Stimulated activated naive CD4-positive, alpha-beta T cell treated with Interleukin-2 at 50 U/mL for 16 hours (primary cell): ENCODE data around the gene ADH1B.
"Not testable (repeated sequence)": the region's sequence is repeated elsewhere in the genome, so short reads cannot be mapped to it uniquely, and the experiment has no call there.

Experiments used
- DNase-seq: peaks from one replicate; lab custom pipeline; 2025; lab: John Stamatoyannopoulos, UW

Gene ADH1B

GRCh38 chr4:99324361-99324760 lies 3.2 kb upstream of the ADH1B start:
- DNase-seq: no peak

DNA sequence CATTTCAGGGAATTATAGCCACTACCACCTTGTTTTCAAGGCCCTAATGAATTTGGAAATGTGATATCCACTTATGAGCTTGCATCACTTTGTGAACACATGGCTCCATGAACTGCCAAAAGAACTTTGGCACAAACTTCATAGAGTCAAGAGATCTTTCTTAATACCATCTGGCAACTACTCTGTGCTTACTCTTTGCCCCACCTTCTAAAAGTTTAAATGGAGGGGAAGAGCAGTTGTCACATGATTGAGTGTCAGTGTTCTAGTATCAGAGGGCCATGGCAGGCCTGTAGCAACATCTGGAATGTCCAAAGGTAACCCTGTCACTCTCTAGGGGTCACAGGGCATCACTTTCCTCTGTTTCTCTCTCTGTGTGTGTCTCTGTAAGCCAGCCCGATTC lies 2.6 kb upstream of the ADH1B start:
- no peak for DNase-seq

GRCh38 chr4:99317811-99318210 lies 3.4 kb downstream of the ADH1B start:
- not testable (repeated sequence) for DNase-seq

DNA sequence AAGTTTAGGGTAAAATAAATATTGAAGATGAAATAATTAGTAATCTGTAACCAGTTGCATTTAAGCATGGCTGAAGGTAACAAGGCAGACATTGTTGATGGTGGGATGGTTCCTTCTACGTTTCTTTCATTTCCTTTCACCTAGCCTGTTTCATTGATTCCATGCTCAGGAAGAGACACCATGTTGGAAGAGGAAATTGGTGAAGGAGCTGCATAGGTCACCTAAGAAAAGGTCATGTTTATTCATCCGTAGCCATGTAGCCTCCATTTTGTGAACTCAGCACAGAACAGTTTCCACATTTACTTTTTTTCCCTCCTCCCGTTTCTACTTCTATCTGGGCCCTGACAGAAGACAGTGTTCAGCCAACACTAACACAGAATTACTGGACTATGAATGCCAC lies 3.8 kb downstream of the ADH1B start:
- no peak for DNase-seq

DNA sequence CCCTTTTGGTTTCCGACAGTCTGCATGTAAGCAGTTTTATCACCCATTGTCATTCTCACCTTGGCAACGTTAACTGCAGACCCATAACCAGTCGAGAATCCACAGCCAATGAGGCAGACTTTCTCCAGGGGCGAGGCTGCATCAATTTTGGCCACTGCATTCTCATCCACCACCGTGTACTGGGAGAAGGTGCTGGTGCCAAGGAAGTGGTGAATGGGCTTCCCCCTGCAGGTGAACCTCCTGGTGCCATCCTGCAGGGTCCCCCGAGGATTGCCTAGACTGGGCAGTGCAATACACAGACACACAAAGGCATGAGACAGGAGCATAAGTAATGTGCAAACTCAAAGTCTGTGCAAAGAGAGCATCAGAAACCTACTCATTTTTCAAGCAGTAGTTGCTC lies 5.4 kb downstream of the ADH1B start:
- DNase-seq: no peak

GRCh38 chr4:99314211-99314610 lies 7.0 kb downstream of the ADH1B start:
- no peak for DNase-seq

DNA sequence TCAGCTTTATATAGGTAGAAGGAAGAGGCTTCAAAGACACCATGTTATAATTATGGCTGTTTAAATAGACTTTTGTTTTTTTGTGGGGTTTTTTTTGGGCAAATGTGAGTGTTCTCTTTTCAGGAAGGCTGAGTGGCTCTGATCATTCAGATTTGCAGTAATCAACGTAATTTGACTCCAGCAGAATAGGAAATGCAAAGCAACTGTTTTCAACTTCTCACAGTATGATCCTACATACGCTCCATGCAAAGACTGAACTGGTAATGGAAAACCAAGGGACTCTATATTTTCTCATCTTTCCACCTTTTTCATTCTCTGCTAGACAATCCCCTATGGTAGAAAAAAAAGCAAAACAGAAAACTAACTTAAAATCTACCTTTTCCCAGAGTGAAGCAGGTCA lies 10.8 kb downstream of the ADH1B start:
- no peak for DNase-seq

- no peak for DNase-seq
Measured at GRCh38 chr4:99305638-99306400, 15.4 kb downstream of the ADH1B start.

DNA sequence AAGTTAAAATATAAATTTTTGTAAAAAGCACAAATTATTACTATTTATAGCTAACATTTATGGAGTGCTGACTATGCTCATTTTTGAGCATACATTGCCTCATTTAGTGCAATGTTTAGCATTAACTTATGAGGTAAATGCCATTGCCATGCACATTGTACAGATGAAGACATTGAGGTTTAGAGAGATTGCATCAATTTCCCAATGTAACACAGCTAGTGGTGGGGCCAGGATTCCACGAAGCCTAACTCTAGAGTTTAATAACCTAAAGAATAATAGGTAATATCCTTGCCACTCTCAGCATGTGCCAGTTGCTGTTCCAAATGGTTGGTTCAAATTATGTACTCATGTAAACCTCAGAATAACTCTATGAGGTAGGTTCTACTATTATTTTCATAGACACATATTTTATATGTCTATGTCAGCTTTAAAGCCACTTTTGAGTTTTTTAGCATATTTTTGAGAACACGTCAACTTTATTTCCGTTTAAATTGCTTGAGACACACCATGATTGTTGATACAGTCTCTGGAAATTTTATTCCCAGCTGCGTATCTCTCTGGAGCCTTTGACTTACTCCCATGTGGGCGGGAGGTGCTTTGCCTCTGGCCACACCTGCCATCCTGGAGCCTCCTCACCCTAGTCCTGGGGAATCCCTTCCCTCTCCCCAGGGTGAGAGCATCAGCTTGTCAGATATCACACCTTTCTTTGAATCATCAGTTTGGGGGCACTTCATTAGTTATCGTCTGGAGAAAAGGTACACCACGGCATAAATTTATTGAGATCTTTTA lies 19.6 kb downstream of the ADH1B start:
- DNase-seq: no peak

- DNase-seq: no peak
Measured at GRCh38 chr4:99300934-99301333, 20.3 kb downstream of the ADH1B start.

DNA sequence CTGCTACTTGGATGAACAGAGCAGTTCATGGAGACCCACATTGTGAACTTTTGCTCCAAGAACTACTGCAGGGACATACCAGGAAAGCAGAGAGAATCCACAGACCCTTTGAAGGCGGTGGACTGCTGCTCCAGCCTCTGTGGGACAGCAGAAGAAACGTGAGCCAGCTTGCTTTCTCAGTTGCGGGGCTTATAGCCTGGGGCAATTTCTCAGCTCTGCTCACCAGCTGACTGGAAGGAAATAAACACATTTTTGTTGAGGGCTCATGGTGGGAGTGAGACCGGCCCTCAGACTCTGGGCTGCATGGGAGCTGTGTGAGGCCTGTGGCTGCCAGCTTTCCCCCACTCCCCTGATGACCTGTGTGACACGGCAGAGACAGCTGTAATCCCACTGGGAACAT lies 27.8 kb downstream of the ADH1B start:
- no peak for DNase-seq

GRCh38 chr4:99290848-99291786 lies 30.1 kb downstream of the ADH1B start, which contains the start of gene ADH1A:
ADH1A (minus strand) TSS chr4:99290985; CDS start chr4:99290914, 71 bp downstream.
- no peak for DNase-seq

DNA sequence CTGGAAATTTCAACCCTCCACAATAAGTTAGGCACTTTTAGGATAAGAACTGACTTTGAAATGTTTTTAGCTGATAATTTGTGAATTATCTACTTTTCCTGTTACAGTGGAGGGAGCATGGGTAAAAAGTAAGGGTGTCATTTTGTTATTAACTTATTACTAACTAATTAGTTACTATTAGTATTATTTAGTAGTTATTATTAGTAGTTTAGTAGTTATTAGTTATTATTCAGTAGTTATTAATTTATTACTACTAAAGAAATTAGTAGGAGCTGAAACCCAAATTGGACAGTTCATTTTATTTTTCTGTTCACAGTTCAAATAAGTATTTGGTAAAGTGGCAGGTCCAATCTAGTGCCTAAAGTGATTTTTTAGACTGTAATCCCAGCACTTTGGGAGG lies 35.8 kb downstream of the ADH1B start:
- DNase-seq: no peak

GRCh38 chr4:99282731-99283130 lies 38.5 kb downstream of the ADH1B start:
- DNase-seq: no peak

- DNase-seq: no peak
Measured at GRCh38 chr4:99281261-99281660, 39.9 kb downstream of the ADH1B start.

GRCh38 chr4:99276417-99276816 lies 44.8 kb downstream of the ADH1B start:
- DNase-seq: no peak

- no peak for DNase-seq
Measured at GRCh38 chr4:99275885-99276284, 45.3 kb downstream of the ADH1B start.

- DNase-seq: no peak
Measured at GRCh38 chr4:99275050-99275449, 46.2 kb downstream of the ADH1B start.

DNA sequence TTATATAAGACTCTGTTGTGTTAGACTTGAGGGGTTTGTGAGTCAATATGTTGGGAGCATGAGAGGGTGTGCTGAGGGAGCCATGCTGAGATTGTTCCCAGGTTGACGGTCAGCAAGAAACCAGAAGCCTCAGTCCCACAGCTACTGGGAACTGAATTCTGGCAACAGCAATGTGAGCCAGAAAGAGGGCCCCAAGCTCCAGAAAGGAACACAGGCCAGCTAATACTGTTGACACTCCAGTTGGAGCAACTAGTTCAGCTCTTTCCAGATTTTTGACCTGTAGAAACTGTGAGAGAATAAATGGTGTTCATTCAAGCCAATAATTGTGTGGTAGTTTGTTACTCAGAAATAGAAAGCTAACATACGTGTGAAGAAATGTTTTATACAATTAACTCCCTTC lies 47.5 kb downstream of the ADH1B start:
- no peak for DNase-seq

DNA sequence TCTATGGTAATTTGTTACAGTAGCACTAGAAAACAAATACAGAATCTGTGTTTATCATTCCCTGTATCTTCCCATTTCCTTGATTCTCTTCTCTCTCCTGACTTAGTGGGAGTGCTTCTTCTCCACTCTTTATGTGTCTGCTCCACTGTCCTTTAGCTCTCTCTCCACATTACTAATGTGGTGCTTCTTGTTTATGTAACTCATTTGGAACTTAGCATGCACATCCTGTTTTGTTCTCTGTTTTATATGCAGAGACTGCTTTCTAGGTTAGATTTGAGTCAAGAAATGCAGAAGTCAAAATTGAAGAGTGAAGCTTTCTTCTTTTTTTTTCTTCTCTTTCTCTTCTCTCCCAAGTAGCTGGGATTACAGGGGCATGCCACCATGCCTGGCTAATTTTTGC lies 56.3 kb downstream of the ADH1B start:
- DNase-seq: no peak
